ENCODE measurements around the gene JARID2.

JARID2 gene

GRCh38 chr6:15303920-15304291, 58.0 kb downstream of the JARID2 start:
- Histone ChIP-seq H3K9ac (ENCODE audit: low read length) (no peak overlapping the region), H3K27ac (ENCODE audit: low read depth, low read length) (no peak overlapping the region), H3K27me3 (ENCODE audit: control insufficient read depth, insufficient read depth, low read length) (no peaks in the 10 kb centered on the region), H3K4me3 (ENCODE audit: low read length) (no peak overlapping the region), H3K36me3 (ENCODE audit: control insufficient read depth, insufficient read depth, low read length) (no peaks in the 10 kb centered on the region), H3K4me1 (ENCODE audit: control insufficient read depth, insufficient read depth, low read length) (peaks cover 10% of the 10 kb centered on the region)

GRCh38 chr6:15304337-15305042, 58.6 kb downstream of the JARID2 start:
- Histone ChIP-seq H3K27me3 (ENCODE audit: control insufficient read depth, insufficient read depth, low read length) (no peaks in the 10 kb centered on the region), H3K27ac (ENCODE audit: low read depth, low read length) (no peak overlapping the region), H3K4me1 (ENCODE audit: control insufficient read depth, insufficient read depth, low read length) (peaks cover 10% of the 10 kb centered on the region)

GRCh38 chr6:15305496-15305895, 59.6 kb downstream of the JARID2 start:
- Histone ChIP-seq H3K27ac (ENCODE audit: low read depth, low read length) (no peak overlapping the region), H3K4me1 (ENCODE audit: control insufficient read depth, insufficient read depth, low read length) (peaks cover 5% of the 10 kb centered on the region), H3K36me3 (ENCODE audit: control insufficient read depth, insufficient read depth, low read length) (no peaks in the 10 kb centered on the region), H3K4me3 (ENCODE audit: low read length) (no peak overlapping the region), H3K9ac (ENCODE audit: low read length) (no peak overlapping the region), H3K27me3 (ENCODE audit: control insufficient read depth, insufficient read depth, low read length) (no peaks in the 10 kb centered on the region)

More at GRCh38 chr6:15304337-15305042, 58.6 kb downstream of the JARID2 start:
- Histone ChIP-seq H3K9ac (ENCODE audit: low read length) (no peak overlapping the region), H3K36me3 (ENCODE audit: control insufficient read depth, insufficient read depth, low read length) (no peaks in the 10 kb centered on the region), H3K4me3 (ENCODE audit: low read length) (no peak overlapping the region)

- H3K4me3 ChIP-seq (ENCODE audit: low read length), result no peak overlapping the region
- no peaks in the 10 kb centered on the region for H3K36me3 ChIP-seq (ENCODE audit: control insufficient read depth, insufficient read depth, low read length)
- no peak overlapping the region for H3K9ac ChIP-seq (ENCODE audit: low read length)
- no peaks in the 10 kb centered on the region for H3K27me3 ChIP-seq (ENCODE audit: control insufficient read depth, insufficient read depth, low read length)
- H3K27ac ChIP-seq (ENCODE audit: low read depth, low read length), result no peak overlapping the region
- H3K4me1 ChIP-seq (ENCODE audit: control insufficient read depth, insufficient read depth, low read length), result peaks cover 5% of the 10 kb centered on the region
These were observed 60.0 kb downstream of the JARID2 start for GRCh38 chr6:15305909-15306308.

GRCh38 chr6:15308435-15309213, 62.8 kb downstream of the JARID2 start:
- peaks cover 7% of the 10 kb centered on the region for H3K4me1 ChIP-seq (ENCODE audit: control insufficient read depth, insufficient read depth, low read length)
- no peaks in the 10 kb centered on the region for H3K27me3 ChIP-seq (ENCODE audit: control insufficient read depth, insufficient read depth, low read length)
- H3K36me3 ChIP-seq (ENCODE audit: control insufficient read depth, insufficient read depth, low read length), result no peaks in the 10 kb centered on the region
- no peak overlapping the region for H3K9ac ChIP-seq (ENCODE audit: low read length)
- H3K4me3 ChIP-seq (ENCODE audit: low read length), result no peak overlapping the region
- H3K27ac ChIP-seq (ENCODE audit: low read depth, low read length), result no peak overlapping the region

- Histone ChIP-seq H3K4me1 (ENCODE audit: control insufficient read depth, insufficient read depth, low read length) (peaks cover 4% of the 10 kb centered on the region), H3K27me3 (ENCODE audit: control insufficient read depth, insufficient read depth, low read length) (no peaks in the 10 kb centered on the region), H3K4me3 (ENCODE audit: low read length) (no peak overlapping the region), H3K27ac (ENCODE audit: low read depth, low read length) (no peak overlapping the region), H3K9ac (ENCODE audit: low read length) (no peak overlapping the region), H3K36me3 (ENCODE audit: control insufficient read depth, insufficient read depth, low read length) (no peaks in the 10 kb centered on the region)
These were observed 63.9 kb downstream of the JARID2 start for GRCh38 chr6:15309611-15310283.

GRCh38 chr6:15310680-15311079, 64.8 kb downstream of the JARID2 start:
- H3K27me3 ChIP-seq (ENCODE audit: control insufficient read depth, insufficient read depth, low read length), result no peaks in the 10 kb centered on the region
- H3K36me3 ChIP-seq (ENCODE audit: control insufficient read depth, insufficient read depth, low read length), result no peaks in the 10 kb centered on the region
- H3K9ac ChIP-seq (ENCODE audit: low read length), result no peak overlapping the region
- no peak overlapping the region for H3K4me3 ChIP-seq (ENCODE audit: low read length)
- no peak overlapping the region for H3K27ac ChIP-seq (ENCODE audit: low read depth, low read length)
- H3K4me1 ChIP-seq (ENCODE audit: control insufficient read depth, insufficient read depth, low read length), result peaks cover 4% of the 10 kb centered on the region

- Histone ChIP-seq H3K4me1 (ENCODE audit: control insufficient read depth, insufficient read depth, low read length) (peaks cover 4% of the 10 kb centered on the region), H3K27ac (ENCODE audit: low read depth, low read length) (no peak overlapping the region), H3K9ac (ENCODE audit: low read length) (no peak overlapping the region), H3K36me3 (ENCODE audit: control insufficient read depth, insufficient read depth, low read length) (no peaks in the 10 kb centered on the region), H3K27me3 (ENCODE audit: control insufficient read depth, insufficient read depth, low read length) (no peaks in the 10 kb centered on the region), H3K4me3 (ENCODE audit: low read length) (no peak overlapping the region)
These were observed 66.6 kb downstream of the JARID2 start for GRCh38 chr6:15312500-15312899.

GRCh38 chr6:15313367-15313766, 67.5 kb downstream of the JARID2 start:
- no peaks in the 10 kb centered on the region for H3K36me3 ChIP-seq (ENCODE audit: control insufficient read depth, insufficient read depth, low read length)
- H3K27ac ChIP-seq (ENCODE audit: low read depth, low read length), result no peak overlapping the region
- H3K4me3 ChIP-seq (ENCODE audit: low read length), result no peak overlapping the region
- no peak overlapping the region for H3K9ac ChIP-seq (ENCODE audit: low read length)
- H3K4me1 ChIP-seq (ENCODE audit: control insufficient read depth, insufficient read depth, low read length), result peaks cover 4% of the 10 kb centered on the region
- H3K27me3 ChIP-seq (ENCODE audit: control insufficient read depth, insufficient read depth, low read length), result no peaks in the 10 kb centered on the region

- peaks cover 4% of the 10 kb centered on the region for H3K4me1 ChIP-seq (ENCODE audit: control insufficient read depth, insufficient read depth, low read length)
These were observed 70.9 kb downstream of the JARID2 start for GRCh38 chr6:15316754-15317153.

GRCh38 chr6:15317251-15317650, 71.4 kb downstream of the JARID2 start:
- no peak overlapping the region for H3K9ac ChIP-seq (ENCODE audit: low read length)
- H3K36me3 ChIP-seq (ENCODE audit: control insufficient read depth, insufficient read depth, low read length), result no peaks in the 10 kb centered on the region
- no peak overlapping the region for H3K27ac ChIP-seq (ENCODE audit: low read depth, low read length)
- H3K4me3 ChIP-seq (ENCODE audit: low read length), result no peak overlapping the region
- H3K4me1 ChIP-seq (ENCODE audit: control insufficient read depth, insufficient read depth, low read length), result peaks cover 4% of the 10 kb centered on the region
- no peaks in the 10 kb centered on the region for H3K27me3 ChIP-seq (ENCODE audit: control insufficient read depth, insufficient read depth, low read length)

More at GRCh38 chr6:15316754-15317153, 70.9 kb downstream of the JARID2 start:
- H3K4me3 ChIP-seq (ENCODE audit: low read length), result no peak overlapping the region
- no peak overlapping the region for H3K27ac ChIP-seq (ENCODE audit: low read depth, low read length)
- H3K36me3 ChIP-seq (ENCODE audit: control insufficient read depth, insufficient read depth, low read length), result no peaks in the 10 kb centered on the region
- H3K27me3 ChIP-seq (ENCODE audit: control insufficient read depth, insufficient read depth, low read length), result no peaks in the 10 kb centered on the region
- no peak overlapping the region for H3K9ac ChIP-seq (ENCODE audit: low read length)
